Measurements from ENCODE around the gene INPP4B. TPM values are rescaled to one million over a fixed set of nuclear protein-coding genes. Genes with fewer than 3 reads are reported as not detected.

INPP4B gene
- polyA plus RNA-seq, 1 of the 3 experiments (the other 2 are of a cell fraction), result 0.08 TPM

- H3F3A ChIP-seq (replicated peaks; ENCODE audit: insufficient read depth), result no peaks in the 10 kb centered on the region
- no peak overlapping the region for H3K9ac ChIP-seq
- no peaks in the 10 kb centered on the region for H3K9me3 ChIP-seq
- WGBS (ENCODE audit: low lambda C conversion rate), result 42% methylated on average over 2 of the region's 2 CpGs
- no peak for DNase-seq
- no peaks in the 10 kb centered on the region for H3K9me2 ChIP-seq
- H4K20me1 ChIP-seq (ENCODE audit: insufficient read depth), result no peaks in the 10 kb centered on the region
- no peak overlapping the region for H3K4me3 ChIP-seq (ENCODE audit: low read depth in 2 of 2, low read length in 1 of 2)
- TF ChIP-seq YY1 (IDR thresholded peaks at IDR 0.05; ENCODE audit: low read depth), result no peak
- TF ChIP-seq SIN3A (IDR thresholded peaks at IDR 0.05; ENCODE audit: borderline replicate concordance, low read depth, low read length), result no peak
- TF ChIP-seq TEAD4 (IDR thresholded peaks at IDR 0.05; ENCODE audit: borderline replicate concordance, insufficient read depth), result no peak
- TF ChIP-seq NFIC (IDR thresholded peaks at IDR 0.05; ENCODE audit: borderline replicate concordance), result no peak
- TF ChIP-seq EZH2phosphoT487 (IDR thresholded peaks at IDR 0.05; ENCODE audit: borderline replicate concordance, low read depth), result no peak
- no peak for TF ChIP-seq TAF1 (IDR thresholded peaks at IDR 0.05; ENCODE audit: borderline replicate concordance, low read depth, low read length)
- no peak for TF ChIP-seq RAD21 (IDR thresholded peaks at IDR 0.05; ENCODE audit: low read length)
- TF ChIP-seq FOSL2 (IDR thresholded peaks at IDR 0.05; ENCODE audit: borderline replicate concordance, low read depth), result no peak
- no peak for TF ChIP-seq USF2 (IDR thresholded peaks at IDR 0.05; ENCODE audit: borderline replicate concordance, low read depth, low read length)
- TF ChIP-seq MEF2A (IDR thresholded peaks at IDR 0.05; ENCODE audit: borderline replicate concordance, low read depth), result no peak
- TF ChIP-seq GATA2 (CRISPR knock-in tag; IDR thresholded peaks at IDR 0.05), result no peak
- TF ChIP-seq NRF1 (IDR thresholded peaks at IDR 0.05; ENCODE audit: low read depth, low read length), result no peak
- TF ChIP-seq CHD2 (IDR thresholded peaks at IDR 0.05; ENCODE audit: low read length, partially characterized antibody), result no peak
- TF ChIP-seq RFX5 (IDR thresholded peaks at IDR 0.05; ENCODE audit: low read length), result no peak
- CTCF ChIA-PET, result interaction anchor here (0.7 to 1.6 kb wide), 2 partner anchors 18 to 624 kb away, joined by 3 to 4 read pairs; no protein-coding TSS in a partner anchor
- no peaks in the 10 kb centered on the region for H3K79me2 ChIP-seq (ENCODE audit: insufficient read depth)
- no peaks in the 10 kb centered on the region for H3K36me3 ChIP-seq (replicated peaks in 1 of 2; ENCODE audit: control insufficient read depth in 1 of 2, insufficient read depth in 2 of 2, low read length in 1 of 2)
- no peaks in the 10 kb centered on the region; a peak in 1 of 4 replicates for H3K4me1 ChIP-seq (ENCODE audit: control insufficient read depth in 1 of 2, insufficient read depth in 2 of 2, low read depth in 1 of 2, low read length in 1 of 2)
- H2AFZ ChIP-seq (ENCODE audit: low read depth), result no peak overlapping the region
- H3K27me3 ChIP-seq (ENCODE audit: insufficient read depth), result no peaks in the 10 kb centered on the region
- POLR2A ChIA-PET, result no interaction called here
- no peak overlapping the region for H3K4me2 ChIP-seq
- H3K27ac ChIP-seq (ENCODE audit: low read depth in 2 of 2, low read length in 1 of 2), result no peak overlapping the region
Measured at GRCh38 chr4:142242156-142242555, 603.9 kb downstream of the INPP4B start.

GRCh38 chr4:142238589-142238988 is 607.5 kb downstream of the INPP4B start:
- Histone ChIP-seq H3K79me2 (ENCODE audit: insufficient read depth) (no peaks in the 10 kb centered on the region), H3K36me3 (replicated peaks in 1 of 2; ENCODE audit: control insufficient read depth in 1 of 2, insufficient read depth in 2 of 2, low read length in 1 of 2) (no peaks in the 10 kb centered on the region), H3K9ac (no peak overlapping the region), H3K4me3 (ENCODE audit: low read depth in 2 of 2, low read length in 1 of 2) (no peak overlapping the region), H4K20me1 (ENCODE audit: insufficient read depth) (no peaks in the 10 kb centered on the region), H3K27me3 (ENCODE audit: insufficient read depth) (no peaks in the 10 kb centered on the region), H3K27ac (ENCODE audit: low read depth in 2 of 2, low read length in 1 of 2) (no peak overlapping the region), H3K4me2 (no peak overlapping the region), H3K4me1 (ENCODE audit: control insufficient read depth in 1 of 2, insufficient read depth in 2 of 2, low read depth in 1 of 2, low read length in 1 of 2) (no peaks in the 10 kb centered on the region; a peak in 1 of 4 replicates), H3F3A (replicated peaks; ENCODE audit: insufficient read depth) (no peaks in the 10 kb centered on the region), H2AFZ (ENCODE audit: low read depth) (no peak overlapping the region), H3K9me3 (no peaks in the 10 kb centered on the region), H3K9me2 (no peaks in the 10 kb centered on the region)
- ChIA-PET CTCF (no interaction called here), POLR2A (no interaction called here)
- DNase-seq, result no peak
- no peak for TF ChIP-seq NFIC (IDR thresholded peaks at IDR 0.05; ENCODE audit: borderline replicate concordance)
- TF ChIP-seq CHD2 (IDR thresholded peaks at IDR 0.05; ENCODE audit: low read length, partially characterized antibody), result no peak
- no peak for TF ChIP-seq SIN3A (IDR thresholded peaks at IDR 0.05; ENCODE audit: borderline replicate concordance, low read depth, low read length)
- TF ChIP-seq RAD21 (IDR thresholded peaks at IDR 0.05; ENCODE audit: low read length), result no peak
- TF ChIP-seq ZBTB33 (IDR thresholded peaks at IDR 0.05; ENCODE audit: borderline replicate concordance, low read depth), result no peak
- TF ChIP-seq GABPA (IDR thresholded peaks at IDR 0.05; ENCODE audit: low read depth), result no peak
- TF ChIP-seq RXRA (IDR thresholded peaks at IDR 0.05; ENCODE audit: borderline replicate concordance, low read depth), result no peak
- TF ChIP-seq GATA2 (CRISPR knock-in tag; IDR thresholded peaks at IDR 0.05), result no peak
- no peak for TF ChIP-seq FOXJ3 (CRISPR knock-in tag; IDR thresholded peaks at IDR 0.05)
